Lower leg skin (tissue), 3 donors: Measurements from ENCODE around the gene EPB41.

ENCODE experiments used
- POLR2A ChIP-seq, 2 donors: fragments of 450-650 bp; IDR thresholded peaks; one replicate each; pipeline ENCODE4 v1.6.1; 2016 to 2017; ENCODE audit warnings: antibody characterized with exemption in 2 of 2, mild to moderate bottlenecking in 1 of 2, moderate library complexity in 1 of 2
- TF ChIP-seq, protein P1 (sequence below), 3 donors: fragments of 450-650 bp; IDR thresholded peaks; one replicate each; pipeline ENCODE4 v1.5.1; 2016; ENCODE audit warnings: antibody characterized with exemption in 3 of 3, mild to moderate bottlenecking in 3 of 3, moderate library complexity in 2 of 3

DNA sequence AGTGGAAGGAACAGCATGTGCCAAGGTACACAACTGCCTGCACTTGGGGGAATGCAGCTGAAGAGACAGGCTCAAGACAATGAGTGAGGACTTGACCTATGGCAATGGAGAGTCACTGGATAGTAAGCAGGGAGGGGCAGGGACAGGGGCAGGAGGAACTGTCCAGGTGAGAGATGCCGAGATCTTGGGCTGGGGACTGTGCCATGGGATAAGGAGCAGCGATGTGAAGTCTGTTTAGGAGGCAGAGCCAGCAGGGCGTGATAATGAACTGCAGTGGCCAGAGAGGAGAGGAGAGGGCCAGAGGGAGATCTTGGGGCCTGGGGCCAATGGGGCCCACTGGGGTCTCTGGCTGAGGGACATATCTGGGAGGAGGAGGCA is 17.8 kb upstream of the EPB41 start:
- TF ChIP-seq, protein P1, sequence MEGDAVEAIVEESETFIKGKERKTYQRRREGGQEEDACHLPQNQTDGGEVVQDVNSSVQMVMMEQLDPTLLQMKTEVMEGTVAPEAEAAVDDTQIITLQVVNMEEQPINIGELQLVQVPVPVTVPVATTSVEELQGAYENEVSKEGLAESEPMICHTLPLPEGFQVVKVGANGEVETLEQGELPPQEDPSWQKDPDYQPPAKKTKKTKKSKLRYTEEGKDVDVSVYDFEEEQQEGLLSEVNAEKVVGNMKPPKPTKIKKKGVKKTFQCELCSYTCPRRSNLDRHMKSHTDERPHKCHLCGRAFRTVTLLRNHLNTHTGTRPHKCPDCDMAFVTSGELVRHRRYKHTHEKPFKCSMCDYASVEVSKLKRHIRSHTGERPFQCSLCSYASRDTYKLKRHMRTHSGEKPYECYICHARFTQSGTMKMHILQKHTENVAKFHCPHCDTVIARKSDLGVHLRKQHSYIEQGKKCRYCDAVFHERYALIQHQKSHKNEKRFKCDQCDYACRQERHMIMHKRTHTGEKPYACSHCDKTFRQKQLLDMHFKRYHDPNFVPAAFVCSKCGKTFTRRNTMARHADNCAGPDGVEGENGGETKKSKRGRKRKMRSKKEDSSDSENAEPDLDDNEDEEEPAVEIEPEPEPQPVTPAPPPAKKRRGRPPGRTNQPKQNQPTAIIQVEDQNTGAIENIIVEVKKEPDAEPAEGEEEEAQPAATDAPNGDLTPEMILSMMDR (IDR thresholded peaks at IDR 0.05) = no peak
- no peak for TF ChIP-seq POLR2A (IDR thresholded peaks at IDR 0.05)
